ENCODE data around the gene SULT1A3.
"Not testable (repeated sequence)": the region's sequence is repeated elsewhere in the genome, so short reads cannot be mapped to it uniquely, and the experiment has no call there.

Gene SULT1A3

GRCh38 chr16:30187556-30187865, 11.5 kb upstream of the SULT1A3 start:
- TF ChIP-seq CTCF (IDR thresholded peaks at IDR 0.05; ENCODE audit: borderline replicate concordance, control extremely low read depth, extremely low read depth, insufficient read depth, missing control alignments): no peak
- in situ Hi-C loops (cut with MboI; ENCODE audit: low sequenced_read_pairs, unreplicated experiment): loop anchor here (25.0 kb wide), 1 partner anchor 225 kb away; the partner anchor contains the start of gene ZNF771
- no peak for DNase-seq (ENCODE audit: low spot score)

- no peak for DNase-seq (ENCODE audit: low spot score)
- in situ Hi-C loops (cut with MboI; ENCODE audit: low sequenced_read_pairs, unreplicated experiment): loop anchor here (25.0 kb wide), 1 partner anchor 224 kb away; the partner anchor contains the start of gene ZNF771
- TF ChIP-seq CTCF (IDR thresholded peaks at IDR 0.05; ENCODE audit: borderline replicate concordance, control extremely low read depth, extremely low read depth, insufficient read depth, missing control alignments): no peak
Observed at GRCh38 chr16:30187971-30188561, 11.0 kb upstream of the SULT1A3 start.

- in situ Hi-C loops (cut with MboI; ENCODE audit: low sequenced_read_pairs, unreplicated experiment): loop anchor here (25.0 kb wide), 1 partner anchor 221 kb away; the partner anchor contains the start of gene ZNF771
- not testable (repeated sequence) for DNase-seq (ENCODE audit: low spot score)
Observed at GRCh38 chr16:30191158-30191557, 7.9 kb upstream of the SULT1A3 start.

GRCh38 chr16:30193098-30193497, 6.0 kb upstream of the SULT1A3 start:
- in situ Hi-C loops (cut with MboI; ENCODE audit: low sequenced_read_pairs, unreplicated experiment): loop anchor here (25.0 kb wide), 1 partner anchor 219 kb away; the partner anchor contains the start of gene ZNF771
- not testable (repeated sequence) for DNase-seq (ENCODE audit: low spot score)

GRCh38 chr16:30193615-30194014, 5.4 kb upstream of the SULT1A3 start, which contains the start of the genes BOLA2B and SLX1A:
Gene BOLA2B (minus strand): TSS chr16:30193666. CDS start chr16:30193595, 71 bp downstream.
Gene SLX1A (plus strand): TSS chr16:30193875. CDS start chr16:30194085, 210 bp downstream.
- in situ Hi-C loops (cut with MboI; ENCODE audit: low sequenced_read_pairs, unreplicated experiment): loop anchor here (25.0 kb wide), 1 partner anchor 219 kb away; the partner anchor contains the start of gene ZNF771
- not testable (repeated sequence) for DNase-seq (ENCODE audit: low spot score)

GRCh38 chr16:30194172-30194925, 4.7 kb upstream of the SULT1A3 start:
- in situ Hi-C loops (cut with MboI; ENCODE audit: low sequenced_read_pairs, unreplicated experiment): loop anchor here (25.0 kb wide), 1 partner anchor 218 kb away; the partner anchor contains the start of gene ZNF771

GRCh38 chr16:30197001-30197400, 2.1 kb upstream of the SULT1A3 start:
- in situ Hi-C loops (cut with MboI; ENCODE audit: low sequenced_read_pairs, unreplicated experiment): loop anchor here (25.0 kb wide), 1 partner anchor 215 kb away; the partner anchor contains the start of gene ZNF771
- DNase-seq (ENCODE audit: low spot score): not testable (repeated sequence)

More at GRCh38 chr16:30194172-30194925, 4.7 kb upstream of the SULT1A3 start:
- not testable (repeated sequence) for DNase-seq (ENCODE audit: low spot score)

- in situ Hi-C loops (cut with MboI; ENCODE audit: low sequenced_read_pairs, unreplicated experiment): loop anchor here (25.0 kb wide), 1 partner anchor 213 kb away; the partner anchor contains the start of gene ZNF771
- DNase-seq (ENCODE audit: low spot score): not testable (repeated sequence)
Observed at GRCh38 chr16:30199608-30200343, 721 bp downstream of the SULT1A3 start.

GRCh38 chr16:30205541-30206236, 6.6 kb downstream of the SULT1A3 start:
- DNase-seq (ENCODE audit: low spot score); in situ Hi-C loops (cut with MboI; ENCODE audit: low sequenced_read_pairs, unreplicated experiment): not testable (repeated sequence)

GRCh38 chr16:30206252-30206651, 7.2 kb downstream of the SULT1A3 start:
- DNase-seq (ENCODE audit: low spot score); in situ Hi-C loops (cut with MboI; ENCODE audit: low sequenced_read_pairs, unreplicated experiment): not testable (repeated sequence)

GRCh38 chr16:30207063-30207704, 8.1 kb downstream of the SULT1A3 start:
- in situ Hi-C loops (cut with MboI; ENCODE audit: low sequenced_read_pairs, unreplicated experiment); DNase-seq (ENCODE audit: low spot score): not testable (repeated sequence)

GRCh38 chr16:30209032-30209431, 10.0 kb downstream of the SULT1A3 start:
- in situ Hi-C loops (cut with MboI; ENCODE audit: low sequenced_read_pairs, unreplicated experiment); DNase-seq (ENCODE audit: low spot score): not testable (repeated sequence)

GRCh38 chr16:30211414-30211813, 12.4 kb downstream of the SULT1A3 start:
- in situ Hi-C loops (cut with MboI; ENCODE audit: low sequenced_read_pairs, unreplicated experiment); DNase-seq (ENCODE audit: low spot score): not testable (repeated sequence)

GRCh38 chr16:30217082-30217481, 18.0 kb downstream of the SULT1A3 start:
- in situ Hi-C loops (cut with MboI; ENCODE audit: low sequenced_read_pairs, unreplicated experiment); DNase-seq (ENCODE audit: low spot score): not testable (repeated sequence)
